ENCODE results near the gene NT5C1A.
A peak's percentile ranks its signal among the peaks of the same experiment; 100 is the strongest.

Gene NT5C1A

GRCh38 chr1:39666772-39667171 is 5.1 kb downstream of the NT5C1A start:
- no peak for TF ChIP-seq ZNF70 (CRISPR knock-in tag; IDR thresholded peaks at IDR 0.05)
- no peak for TF ChIP-seq GLIS3 (CRISPR knock-in tag; IDR thresholded peaks at IDR 0.05)
- TF ChIP-seq ARNTL (CRISPR knock-in tag; IDR thresholded peaks at IDR 0.05; ENCODE audit: borderline replicate concordance, low read depth): no peak
- TF ChIP-seq, protein P1, sequence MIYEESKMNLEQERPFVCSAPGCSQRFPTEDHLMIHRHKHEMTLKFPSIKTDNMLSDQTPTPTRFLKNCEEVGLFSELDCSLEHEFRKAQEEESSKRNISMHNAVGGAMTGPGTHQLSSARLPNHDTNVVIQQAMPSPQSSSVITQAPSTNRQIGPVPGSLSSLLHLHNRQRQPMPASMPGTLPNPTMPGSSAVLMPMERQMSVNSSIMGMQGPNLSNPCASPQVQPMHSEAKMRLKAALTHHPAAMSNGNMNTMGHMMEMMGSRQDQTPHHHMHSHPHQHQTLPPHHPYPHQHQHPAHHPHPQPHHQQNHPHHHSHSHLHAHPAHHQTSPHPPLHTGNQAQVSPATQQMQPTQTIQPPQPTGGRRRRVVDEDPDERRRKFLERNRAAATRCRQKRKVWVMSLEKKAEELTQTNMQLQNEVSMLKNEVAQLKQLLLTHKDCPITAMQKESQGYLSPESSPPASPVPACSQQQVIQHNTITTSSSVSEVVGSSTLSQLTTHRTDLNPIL (CRISPR knock-in tag; IDR thresholded peaks at IDR 0.05; ENCODE audit: low read depth): no peak
- no peak for TF ChIP-seq ZFP30 (CRISPR knock-in tag; IDR thresholded peaks at IDR 0.05)
- TF ChIP-seq ZC3H10 (CRISPR knock-in tag; IDR thresholded peaks at IDR 0.05): no peak
- TF ChIP-seq ESRRG (CRISPR knock-in tag; IDR thresholded peaks at IDR 0.05): no peak
- no peak for TF ChIP-seq PPARA (CRISPR knock-in tag; IDR thresholded peaks at IDR 0.05; ENCODE audit: borderline replicate concordance)
- no peak for TF ChIP-seq PATZ1 (CRISPR knock-in tag; IDR thresholded peaks at IDR 0.05; ENCODE audit: borderline replicate concordance)
- no peak for TF ChIP-seq TOX (CRISPR knock-in tag; IDR thresholded peaks at IDR 0.05; ENCODE audit: borderline replicate concordance)
- TF ChIP-seq, protein P2, sequence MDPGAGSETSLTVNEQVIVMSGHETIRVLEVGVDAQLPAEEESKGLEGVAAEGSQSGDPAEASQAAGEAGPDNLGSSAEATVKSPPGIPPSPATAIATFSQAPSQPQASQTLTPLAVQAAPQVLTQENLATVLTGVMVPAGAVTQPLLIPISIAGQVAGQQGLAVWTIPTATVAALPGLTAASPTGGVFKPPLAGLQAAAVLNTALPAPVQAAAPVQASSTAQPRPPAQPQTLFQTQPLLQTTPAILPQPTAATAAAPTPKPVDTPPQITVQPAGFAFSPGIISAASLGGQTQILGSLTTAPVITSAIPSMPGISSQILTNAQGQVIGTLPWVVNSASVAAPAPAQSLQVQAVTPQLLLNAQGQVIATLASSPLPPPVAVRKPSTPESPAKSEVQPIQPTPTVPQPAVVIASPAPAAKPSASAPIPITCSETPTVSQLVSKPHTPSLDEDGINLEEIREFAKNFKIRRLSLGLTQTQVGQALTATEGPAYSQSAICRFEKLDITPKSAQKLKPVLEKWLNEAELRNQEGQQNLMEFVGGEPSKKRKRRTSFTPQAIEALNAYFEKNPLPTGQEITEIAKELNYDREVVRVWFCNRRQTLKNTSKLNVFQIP (CRISPR knock-in tag; IDR thresholded peaks at IDR 0.05; ENCODE audit: borderline replicate concordance, low read depth): no peak
- no peak for TF ChIP-seq SNAI2 (CRISPR knock-in tag; IDR thresholded peaks at IDR 0.05)
- TF ChIP-seq ZNF565 (CRISPR knock-in tag; conservative IDR thresholded peaks at IDR 0.05; ENCODE audit: low read depth): no peak
- no peak for TF ChIP-seq RARB (CRISPR knock-in tag; IDR thresholded peaks at IDR 0.05)
- TF ChIP-seq ISL1 (CRISPR knock-in tag; IDR thresholded peaks at IDR 0.05): no peak
- TF ChIP-seq ZNF8 (CRISPR knock-in tag; IDR thresholded peaks at IDR 0.05): no peak
- no peak for TF ChIP-seq TSHZ2 (CRISPR knock-in tag; IDR thresholded peaks at IDR 0.05)
- TF ChIP-seq CSDC2 (CRISPR knock-in tag; IDR thresholded peaks at IDR 0.05): no peak
- ATAC-seq: no peak

GRCh38 chr1:39663559-39663958 is 8.3 kb downstream of the NT5C1A start:
- ATAC-seq: peak; percentile 49
- no peak for TF ChIP-seq ZNF70 (CRISPR knock-in tag; IDR thresholded peaks at IDR 0.05)
- no peak for TF ChIP-seq ARNTL (CRISPR knock-in tag; IDR thresholded peaks at IDR 0.05; ENCODE audit: borderline replicate concordance, low read depth)
- TF ChIP-seq ZFP3 (CRISPR knock-in tag; IDR thresholded peaks at IDR 0.05): no peak
- TF ChIP-seq PPARA (CRISPR knock-in tag; IDR thresholded peaks at IDR 0.05; ENCODE audit: borderline replicate concordance): no peak
- TF ChIP-seq, protein P1 (CRISPR knock-in tag; IDR thresholded peaks at IDR 0.05; ENCODE audit: low read depth): no peak
- TF ChIP-seq ZNF8 (CRISPR knock-in tag; IDR thresholded peaks at IDR 0.05): no peak
- no peak for TF ChIP-seq OSR1 (CRISPR knock-in tag; IDR thresholded peaks at IDR 0.05)
- TF ChIP-seq ZC3H10 (CRISPR knock-in tag; IDR thresholded peaks at IDR 0.05): no peak
- TF ChIP-seq TSHZ2 (CRISPR knock-in tag; IDR thresholded peaks at IDR 0.05): no peak
- no peak for TF ChIP-seq ZFP30 (CRISPR knock-in tag; IDR thresholded peaks at IDR 0.05)
- TF ChIP-seq GLIS3 (CRISPR knock-in tag; IDR thresholded peaks at IDR 0.05): no peak
- no peak for TF ChIP-seq TOX (CRISPR knock-in tag; IDR thresholded peaks at IDR 0.05; ENCODE audit: borderline replicate concordance)
- no peak for TF ChIP-seq ZNF565 (CRISPR knock-in tag; conservative IDR thresholded peaks at IDR 0.05; ENCODE audit: low read depth)
